SU-DHL-6 (cell line): ENCODE data around the gene NLRP3.
"Not testable (repeated sequence)": the region's sequence is repeated elsewhere in the genome, so short reads cannot be mapped to it uniquely, and the experiment has no call there.

Source experiments
- H2AFZ ChIP-seq: fragments of 200-600 bp; sonication (generic); 2 replicates; pipeline ENCODE4 v1.6.1; 2014; ENCODE audit warnings: low read depth, mild to moderate bottlenecking, moderate library complexity, mixed read lengths, antibody characterized with exemption, low read length; ENCODE audit not compliant: severe bottlenecking
- H3F3A ChIP-seq: fragments of 200-600 bp; shearing (Covaris generic); 2 replicates; pipeline ENCODE4 v1.6.0; 2016; ENCODE audit warnings: antibody characterized with exemption, mild to moderate bottlenecking; ENCODE audit not compliant: insufficient read depth
- H3K27ac ChIP-seq: fragments of 200-600 bp; sonication (generic); 2 replicates; pipeline ENCODE4 v1.5.1; 2016; ENCODE audit warnings: low read depth, mild to moderate bottlenecking, low read length, moderate library complexity, mixed read lengths
- H3K27me3 ChIP-seq: fragments of 200-600 bp; sonication (generic), shearing (Covaris generic); 2 replicates; pipeline ENCODE4 v1.6.0; 2014; ENCODE audit warnings: mild to moderate bottlenecking, low read length
- H3K36me3 ChIP-seq: fragments of 200-600 bp; sonication (generic); 2 replicates; pipeline ENCODE4 v1.6.1; 2014; ENCODE audit warnings: mild to moderate bottlenecking, low read length, mixed read lengths
- H3K4me2 ChIP-seq: fragments of 300-600, 200-600 bp; shearing (Covaris generic), sonication (generic); 2 replicates; pipeline ENCODE4 v1.6.0; 2014; ENCODE audit warnings: low read length, low read depth, mild to moderate bottlenecking; ENCODE audit not compliant: poor library complexity, severe bottlenecking
- H3K4me3 ChIP-seq: fragments of 200-600 bp; sonication (generic); 2 replicates; pipeline ENCODE4 v1.5.1; 2014; ENCODE audit warnings: antibody characterized with exemption, low read length, mild to moderate bottlenecking, mixed read lengths; ENCODE audit not compliant: insufficient read depth, poor library complexity, severe bottlenecking
- H3K79me2 ChIP-seq: fragments of 200-600 bp; sonication (generic); 2 replicates; pipeline ENCODE4 v1.6.1; 2014; ENCODE audit warnings: mild to moderate bottlenecking, low read length, moderate library complexity; ENCODE audit not compliant: insufficient read depth
- H3K9ac ChIP-seq: fragments of 200-600 bp; sonication (generic); 2 replicates; pipeline ENCODE4 v1.7.0; 2014; ENCODE audit warnings: mild to moderate bottlenecking, low read length
- H3K9me2 ChIP-seq: fragments of 200-600 bp; sonication (generic); replicated peaks from 2 replicates; pipeline ENCODE4 v1.6.1; 2014; ENCODE audit warnings: low read length; ENCODE audit not compliant: insufficient read depth
- H3K9me3 ChIP-seq: fragments of 200-600 bp; sonication (generic); 2 replicates; pipeline ENCODE4 v1.6.1; 2014; ENCODE audit warnings: low read length, mixed read lengths; ENCODE audit not compliant: insufficient read depth
- H4K20me1 ChIP-seq: fragments of 200-600 bp; sonication (generic); 2 replicates; pipeline ENCODE4 v1.6.1; 2014; ENCODE audit warnings: low read depth, mild to moderate bottlenecking, antibody characterized with exemption, low read length, moderate library complexity, mixed read lengths
- EZH2phosphoT487 ChIP-seq: fragments of 200-600 bp; sonication (generic), shearing (Covaris generic); conservative IDR thresholded peaks from 2 replicates; pipeline ENCODE4 v1.6.1; 2018; ENCODE audit warnings: mild to moderate bottlenecking, antibody characterized with exemption, low read length, moderate library complexity, mixed read lengths
- TF ChIP-seq, protein P1 (sequence below): fragments of 200-600 bp; sonication (generic); IDR thresholded peaks from one replicate; pipeline ENCODE4 v1.5.1; 2017; ENCODE audit warnings: antibody characterized with exemption, mild to moderate bottlenecking, low read length, moderate library complexity; ENCODE audit not compliant: insufficient read depth, poor library complexity, severe bottlenecking

NLRP3 gene

DNA sequence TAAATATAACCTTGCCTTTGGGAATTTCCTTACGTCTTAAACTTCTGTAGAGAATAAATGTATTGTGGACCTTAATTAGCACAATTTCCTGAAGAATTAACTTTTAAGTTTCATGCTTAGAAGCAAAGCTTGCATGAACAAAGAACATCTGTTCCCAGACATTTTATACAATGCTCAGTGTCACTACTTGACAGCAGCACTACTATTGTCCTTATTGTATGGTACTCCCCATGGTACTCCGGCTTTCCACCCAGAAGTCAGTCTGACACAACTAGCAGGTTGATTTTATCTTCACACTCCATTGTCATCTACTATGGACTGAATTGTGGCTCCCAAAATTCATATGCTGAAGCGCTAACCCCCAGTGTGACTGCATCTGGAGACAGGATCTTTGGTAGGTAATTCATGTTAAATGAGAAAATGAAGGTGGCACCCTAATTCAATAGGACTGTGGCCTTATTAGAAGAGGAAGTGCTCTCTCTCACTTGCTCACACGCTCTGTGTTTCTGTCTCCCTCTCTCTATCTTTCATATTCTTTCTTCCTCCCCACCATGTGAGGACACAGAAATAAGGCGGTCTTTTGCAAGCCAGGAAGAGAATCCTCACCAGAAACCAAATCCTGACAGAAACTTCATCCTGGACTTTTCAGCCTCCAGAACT lies 52.6 kb downstream of the NLRP3 start:
- H2AFZ ChIP-seq, result peak overlapping the region; percentile 56
- no peaks in the 10 kb centered on the region for H3K27me3 ChIP-seq
- no peak overlapping the region for H3K9ac ChIP-seq
- H3K9me2 ChIP-seq, result no peaks in the 10 kb centered on the region
- H4K20me1 ChIP-seq, result no peaks in the 10 kb centered on the region
- H3K4me2 ChIP-seq, result peak overlapping the region; percentile 24
- no peaks in the 10 kb centered on the region for H3F3A ChIP-seq
- H3K27ac ChIP-seq, result no peak overlapping the region
- H3K4me3 ChIP-seq, result no peak overlapping the region
- TF ChIP-seq, protein P1, sequence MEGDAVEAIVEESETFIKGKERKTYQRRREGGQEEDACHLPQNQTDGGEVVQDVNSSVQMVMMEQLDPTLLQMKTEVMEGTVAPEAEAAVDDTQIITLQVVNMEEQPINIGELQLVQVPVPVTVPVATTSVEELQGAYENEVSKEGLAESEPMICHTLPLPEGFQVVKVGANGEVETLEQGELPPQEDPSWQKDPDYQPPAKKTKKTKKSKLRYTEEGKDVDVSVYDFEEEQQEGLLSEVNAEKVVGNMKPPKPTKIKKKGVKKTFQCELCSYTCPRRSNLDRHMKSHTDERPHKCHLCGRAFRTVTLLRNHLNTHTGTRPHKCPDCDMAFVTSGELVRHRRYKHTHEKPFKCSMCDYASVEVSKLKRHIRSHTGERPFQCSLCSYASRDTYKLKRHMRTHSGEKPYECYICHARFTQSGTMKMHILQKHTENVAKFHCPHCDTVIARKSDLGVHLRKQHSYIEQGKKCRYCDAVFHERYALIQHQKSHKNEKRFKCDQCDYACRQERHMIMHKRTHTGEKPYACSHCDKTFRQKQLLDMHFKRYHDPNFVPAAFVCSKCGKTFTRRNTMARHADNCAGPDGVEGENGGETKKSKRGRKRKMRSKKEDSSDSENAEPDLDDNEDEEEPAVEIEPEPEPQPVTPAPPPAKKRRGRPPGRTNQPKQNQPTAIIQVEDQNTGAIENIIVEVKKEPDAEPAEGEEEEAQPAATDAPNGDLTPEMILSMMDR, result no peak
- TF ChIP-seq EZH2phosphoT487, result no peak
- H3K9me3 ChIP-seq, result no peaks in the 10 kb centered on the region
- no peaks in the 10 kb centered on the region for H3K36me3 ChIP-seq
- H3K79me2 ChIP-seq, result no peaks in the 10 kb centered on the region

GRCh38 chr1:247469141-247469535 lies 53.2 kb downstream of the NLRP3 start:
- H3F3A ChIP-seq, result no peaks in the 10 kb centered on the region
- TF ChIP-seq, protein P1, result no peak
- TF ChIP-seq EZH2phosphoT487, result no peak
- no peaks in the 10 kb centered on the region for H3K27me3 ChIP-seq
- no peak overlapping the region for H2AFZ ChIP-seq
- no peaks in the 10 kb centered on the region for H3K9me2 ChIP-seq
- H3K9me3 ChIP-seq, result no peaks in the 10 kb centered on the region
- no peak overlapping the region for H3K27ac ChIP-seq
- H3K4me3 ChIP-seq, result no peak overlapping the region
- no peak overlapping the region for H3K9ac ChIP-seq
- no peaks in the 10 kb centered on the region for H3K36me3 ChIP-seq
- H3K4me2 ChIP-seq, result no peak overlapping the region
- no peaks in the 10 kb centered on the region for H3K79me2 ChIP-seq
- H4K20me1 ChIP-seq, result no peaks in the 10 kb centered on the region

DNA sequence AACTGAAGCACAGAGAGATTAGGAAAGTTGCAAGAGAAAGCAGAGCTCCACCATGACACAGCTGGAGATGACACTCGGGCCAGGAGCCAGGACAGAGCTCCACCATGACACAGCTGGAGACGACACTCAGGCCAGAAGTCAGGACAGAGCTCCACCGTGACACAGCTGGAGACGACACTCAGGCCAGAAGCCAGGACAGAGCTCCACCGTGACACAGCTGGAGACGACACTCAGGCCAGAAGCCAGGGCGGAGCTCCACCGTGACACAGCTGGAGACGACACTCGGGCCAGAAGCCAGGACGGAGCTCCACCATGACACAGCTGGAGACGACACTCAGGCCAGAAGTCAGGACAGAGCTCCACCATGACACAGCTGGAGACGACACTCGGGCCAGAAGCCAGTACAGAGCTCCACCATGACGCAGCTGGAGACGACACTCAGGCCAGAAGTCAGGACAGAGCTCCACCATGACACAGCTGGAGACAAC lies 55.0 kb downstream of the NLRP3 start:
- H3K4me3 ChIP-seq, H3K27ac ChIP-seq, H3K79me2 ChIP-seq, H3K27me3 ChIP-seq, H2AFZ ChIP-seq, H3K9me3 ChIP-seq, H3K9me2 ChIP-seq, H3K4me2 ChIP-seq, H3K36me3 ChIP-seq, H4K20me1 ChIP-seq, H3F3A ChIP-seq, H3K9ac ChIP-seq: not testable (repeated sequence)

GRCh38 chr1:247471445-247472016 lies 55.6 kb downstream of the NLRP3 start:
- H3F3A ChIP-seq, result 0 out of 2 replicates have a peak, but pooled peaks cover 5% of the 10 kb centered on the region
- no peaks in the 10 kb centered on the region; the same call in 1 of the 2 replicates for H3K9me3 ChIP-seq
- H3K4me2 ChIP-seq, result peak overlapping the region; percentile 24
- no peaks in the 10 kb centered on the region for H4K20me1 ChIP-seq
- TF ChIP-seq, protein P1, result no peak
- TF ChIP-seq EZH2phosphoT487, result no peak
- no peaks in the 10 kb centered on the region for H3K79me2 ChIP-seq
- no peak overlapping the region for H3K4me3 ChIP-seq
- H3K27ac ChIP-seq, result peak overlapping the region; percentile 19; the same call in 1 of the 2 replicates
- no peak overlapping the region for H3K9ac ChIP-seq
- no peaks in the 10 kb centered on the region for H3K27me3 ChIP-seq
- no peaks in the 10 kb centered on the region for H3K36me3 ChIP-seq
- no peak overlapping the region for H2AFZ ChIP-seq
- no peaks in the 10 kb centered on the region for H3K9me2 ChIP-seq
